HEK293 (cell line): ENCODE data around the gene COPZ1.

Experiments used
- CTCF ChIA-PET: fragments of 350-600 bp; formaldehyde crosslinking; extraction: SDS; loops from one replicate; lab custom pipeline; 2021; ENCODE audit warnings: antibody characterized with exemption; lab: Yijun Ruan, JAX
- POLR2A ChIA-PET: fragments of 300-600 bp; formaldehyde crosslinking; extraction: SDS; loops from one replicate; lab custom pipeline; 2020; ENCODE audit warnings: antibody characterized with exemption, inconsistent platforms; lab: Yijun Ruan, JAX
- H3K27ac ChIP-seq: fragments of 200-500 bp; sonication (Bioruptor generic); 2 replicates; pipeline ENCODE4 v1.5.1; 2014; ENCODE audit warnings: low read depth, low read length, control low read depth, inconsistent platforms; ENCODE audit errors: extremely low read depth
- H3K36me3 ChIP-seq, 2 experiments: fragments of 200-500 bp in 1 of 2; sonication (Bioruptor generic) in 1 of 2; 1 replicate in 1 of 2; 2 replicates in 1 of 2; pipeline ENCODE4 v1.5.1; 2014 to 2017; ENCODE audit warnings: inconsistent platforms in 2 of 2, low read length in 2 of 2; ENCODE audit not compliant: control insufficient read depth in 2 of 2, insufficient read depth in 1 of 2
- H3K4me1 ChIP-seq: fragments of 200-500 bp; sonication (Bioruptor generic); 2 replicates; pipeline ENCODE4 v1.5.1; 2014; ENCODE audit warnings: mild to moderate bottlenecking, low read length, inconsistent platforms; ENCODE audit not compliant: control insufficient read depth, insufficient read depth
- H3K4me3 ChIP-seq: 2 replicates; pipeline ENCODE4 v1.5.1; 2011; ENCODE audit warnings: low read depth, mild to moderate bottlenecking, control low read depth, low read length, moderate library complexity
- H3K9me3 ChIP-seq: fragments of 200-500 bp; sonication (Bioruptor generic); 2 replicates; pipeline ENCODE4 v1.5.1; 2014; ENCODE audit warnings: low read depth, low read length, inconsistent platforms; ENCODE audit not compliant: control insufficient read depth, insufficient read depth
- BCL11B ChIP-seq: fragments of 450-650 bp; formaldehyde crosslinking; IDR thresholded peaks from 2 replicates; pipeline ENCODE4 v1.5.1; 2016; ENCODE audit warnings: low read depth, missing biosample characterization, missing genetic modification characterization
- GLIS2 ChIP-seq: fragments of 450-650 bp; formaldehyde crosslinking; IDR thresholded peaks from 2 replicates; pipeline ENCODE4 v1.5.1; 2016; ENCODE audit warnings: missing biosample characterization, missing genetic modification characterization
- ZFP69B ChIP-seq: fragments of 450-650 bp; formaldehyde crosslinking; IDR thresholded peaks from 2 replicates; pipeline ENCODE4 v1.5.1; 2016; ENCODE audit warnings: missing biosample characterization, missing genetic modification characterization
- ZNF211 ChIP-seq: fragments of 450-650 bp; formaldehyde crosslinking; IDR thresholded peaks from 2 replicates; pipeline ENCODE4 v1.5.1; 2016; ENCODE audit warnings: low read depth, missing biosample characterization, missing genetic modification characterization
- ZNF311 ChIP-seq: fragments of 450-650 bp; formaldehyde crosslinking; IDR thresholded peaks from 2 replicates; pipeline ENCODE4 v1.5.1; 2017; ENCODE audit warnings: missing biosample characterization, missing genetic modification characterization, borderline replicate concordance
- ZNF335 ChIP-seq: fragments of 450-650 bp; formaldehyde crosslinking; conservative IDR thresholded peaks from 2 replicates; pipeline ENCODE4 v1.5.1; 2016; ENCODE audit warnings: missing biosample characterization, missing genetic modification characterization
- ZNF354C ChIP-seq: fragments of 450-650 bp; formaldehyde crosslinking; IDR thresholded peaks from 2 replicates; pipeline ENCODE4 v1.5.1; 2016; ENCODE audit warnings: missing biosample characterization, missing genetic modification characterization, low read depth, borderline replicate concordance
- ZNF362 ChIP-seq: fragments of 450-650 bp; formaldehyde crosslinking; IDR thresholded peaks from 2 replicates; pipeline ENCODE4 v1.5.1; 2016; ENCODE audit warnings: missing biosample characterization, missing genetic modification characterization
- ZNF449 ChIP-seq: fragments of 450-650 bp; formaldehyde crosslinking; IDR thresholded peaks from 2 replicates; pipeline ENCODE4 v1.5.1; 2017; ENCODE audit warnings: missing biosample characterization, mild to moderate bottlenecking, missing genetic modification characterization, moderate library complexity
- ZNF518A ChIP-seq: fragments of 450-650 bp; formaldehyde crosslinking; conservative IDR thresholded peaks from 2 replicates; pipeline ENCODE4 v1.5.1; 2016; ENCODE audit warnings: low read depth, missing biosample characterization, missing genetic modification characterization
- ZNF548 ChIP-seq: fragments of 450-650 bp; formaldehyde crosslinking; IDR thresholded peaks from 2 replicates; pipeline ENCODE4 v1.5.1; 2016; ENCODE audit warnings: missing biosample characterization, missing genetic modification characterization
- ZNF560 ChIP-seq: fragments of 450-650 bp; formaldehyde crosslinking; IDR thresholded peaks from 2 replicates; pipeline ENCODE4 v1.5.1; 2017; ENCODE audit warnings: missing biosample characterization, missing genetic modification characterization, borderline replicate concordance
- ZNF610 ChIP-seq: fragments of 450-650 bp; formaldehyde crosslinking; IDR thresholded peaks from 2 replicates; pipeline ENCODE4 v1.5.1; 2016; ENCODE audit warnings: missing biosample characterization, missing genetic modification characterization, borderline replicate concordance
- ZNF629 ChIP-seq: fragments of 450-650 bp; formaldehyde crosslinking; IDR thresholded peaks from 2 replicates; pipeline ENCODE4 v1.5.1; 2017; ENCODE audit warnings: missing biosample characterization, missing genetic modification characterization
- ZNF785 ChIP-seq: fragments of 450-650 bp; formaldehyde crosslinking; IDR thresholded peaks from 2 replicates; pipeline ENCODE4 v1.5.1; 2016; ENCODE audit warnings: missing biosample characterization, missing genetic modification characterization
- ZNF843 ChIP-seq: fragments of 450-650 bp; formaldehyde crosslinking; IDR thresholded peaks from 2 replicates; pipeline ENCODE4 v1.5.1; 2016; ENCODE audit warnings: missing biosample characterization, missing genetic modification characterization
- ZSCAN16 ChIP-seq: fragments of 450-650 bp; formaldehyde crosslinking; IDR thresholded peaks from 2 replicates; pipeline ENCODE4 v1.5.1; 2016; ENCODE audit warnings: missing biosample characterization, missing genetic modification characterization
- TF ChIP-seq, protein P1 (sequence below): fragments of 450-650 bp; IDR thresholded peaks from 2 replicates; pipeline ENCODE4 v1.5.1; 2018; ENCODE audit warnings: missing biosample characterization, missing genetic modification characterization

COPZ1 gene

GRCh38 chr12:54393207-54393609 is 68.3 kb downstream of the COPZ1 start:
- Histone ChIP-seq H3K36me3 (peaks cover 6 to 39% of the 10 kb centered on the region in 2 experiments), H3K27ac (no peak overlapping the region), H3K4me1 (peaks cover 8% of the 10 kb centered on the region), H3K4me3 (no peak overlapping the region), H3K9me3 (no peaks in the 10 kb centered on the region)
- ChIA-PET CTCF (interaction anchor here (0.6 to 4.8 kb wide), 27 partner anchors 9 to 408 kb away, joined by 3 to 61 read pairs (median 4); partner anchors contain the start of gene HOXC10), POLR2A (interaction anchor here (0.6 kb wide), 1 partner anchor 1436 kb away, joined by 4 read pairs; no protein-coding TSS in a partner anchor)
- no peak for TF ChIP-seq ZNF785 (tag by site-specific recombination)
- TF ChIP-seq, protein P1, sequence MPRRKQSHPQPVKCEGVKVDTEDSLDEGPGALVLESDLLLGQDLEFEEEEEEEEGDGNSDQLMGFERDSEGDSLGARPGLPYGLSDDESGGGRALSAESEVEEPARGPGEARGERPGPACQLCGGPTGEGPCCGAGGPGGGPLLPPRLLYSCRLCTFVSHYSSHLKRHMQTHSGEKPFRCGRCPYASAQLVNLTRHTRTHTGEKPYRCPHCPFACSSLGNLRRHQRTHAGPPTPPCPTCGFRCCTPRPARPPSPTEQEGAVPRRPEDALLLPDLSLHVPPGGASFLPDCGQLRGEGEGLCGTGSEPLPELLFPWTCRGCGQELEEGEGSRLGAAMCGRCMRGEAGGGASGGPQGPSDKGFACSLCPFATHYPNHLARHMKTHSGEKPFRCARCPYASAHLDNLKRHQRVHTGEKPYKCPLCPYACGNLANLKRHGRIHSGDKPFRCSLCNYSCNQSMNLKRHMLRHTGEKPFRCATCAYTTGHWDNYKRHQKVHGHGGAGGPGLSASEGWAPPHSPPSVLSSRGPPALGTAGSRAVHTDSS, result no peak
- TF ChIP-seq ZSCAN16 (tag by site-specific recombination), result no peak
- no peak for TF ChIP-seq ZFP69B (tag by site-specific recombination)
- TF ChIP-seq ZNF211 (tag by site-specific recombination), result no peak
- TF ChIP-seq ZNF610 (tag by site-specific recombination), result no peak
- no peak for TF ChIP-seq ZNF311 (tag by site-specific recombination)
- no peak for TF ChIP-seq ZNF449 (tag by site-specific recombination)
- no peak for TF ChIP-seq ZNF843 (tag by site-specific recombination)
- TF ChIP-seq ZNF518A (tag by site-specific recombination), result no peak
- no peak for TF ChIP-seq ZNF335 (tag by site-specific recombination)

DNA sequence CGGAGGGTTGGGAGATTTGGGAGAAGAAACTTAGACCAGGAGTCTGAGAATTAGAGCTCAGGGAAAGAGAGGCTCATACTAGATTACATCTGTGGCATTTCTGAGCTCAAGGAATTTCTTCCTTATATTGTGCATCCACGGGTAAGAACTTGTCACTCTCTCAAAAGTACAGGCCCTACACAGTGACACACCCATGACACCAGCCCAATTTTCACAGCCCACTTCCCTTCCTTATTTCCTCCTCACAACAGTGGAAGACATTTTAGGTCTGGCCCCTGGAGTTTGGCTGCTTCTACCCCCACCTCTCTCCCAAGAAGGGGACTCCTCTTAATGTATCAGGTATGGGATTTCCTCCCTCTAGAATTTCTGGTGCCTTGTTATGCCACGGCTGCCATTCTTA is 68.8 kb downstream of the COPZ1 start:
- Histone ChIP-seq H3K27ac (no peak overlapping the region), H3K9me3 (no peaks in the 10 kb centered on the region), H3K4me1 (peaks cover 4% of the 10 kb centered on the region), H3K4me3 (no peak overlapping the region), H3K36me3 (peaks cover 10 to 44% of the 10 kb centered on the region in 2 experiments)
- ChIA-PET POLR2A (interaction anchor here (0.6 kb wide), 1 partner anchor 1435 kb away, joined by 4 read pairs; no protein-coding TSS in a partner anchor), CTCF (interaction anchor here (0.6 to 4.8 kb wide), 25 partner anchors 8 to 590 kb away, joined by 3 to 61 read pairs (median 4); partner anchors contain the start of gene HOXC10)
- TF ChIP-seq GLIS2 (tag by site-specific recombination) (no peak), ZNF560 (tag by site-specific recombination) (no peak), BCL11B (no peak), ZNF354C (tag by site-specific recombination) (no peak), ZNF629 (tag by site-specific recombination) (no peak), ZNF362 (tag by site-specific recombination) (no peak), ZNF548 (tag by site-specific recombination) (no peak)
